Right lobe of liver (tissue), 4 donors: Measurements from ENCODE around the gene TSC22D3.

Source experiments
- CTCF ChIP-seq, 4 donors: fragments of 200-600 bp in 3 of 4; fragments of 450-650 bp in 1 of 4; IDR thresholded peaks; one replicate each; pipeline versions ENCODE4 v1.5.1 to v1.8.0; 2016 to 2022; ENCODE audit warnings: antibody characterized with exemption in 4 of 4, mild to moderate bottlenecking in 2 of 4
- POLR2A ChIP-seq: fragments of 450-650 bp; IDR thresholded peaks from one replicate; pipeline ENCODE4 v1.6.1; 2017; ENCODE audit warnings: antibody characterized with exemption, mild to moderate bottlenecking
- donor health status: DM: no; HTN: no; CAD: no.
- donor health status: DM: no; HTN: no; CAD: no.
- donor health status: DM: no; HTN: yes; CAD: no.

DNA sequence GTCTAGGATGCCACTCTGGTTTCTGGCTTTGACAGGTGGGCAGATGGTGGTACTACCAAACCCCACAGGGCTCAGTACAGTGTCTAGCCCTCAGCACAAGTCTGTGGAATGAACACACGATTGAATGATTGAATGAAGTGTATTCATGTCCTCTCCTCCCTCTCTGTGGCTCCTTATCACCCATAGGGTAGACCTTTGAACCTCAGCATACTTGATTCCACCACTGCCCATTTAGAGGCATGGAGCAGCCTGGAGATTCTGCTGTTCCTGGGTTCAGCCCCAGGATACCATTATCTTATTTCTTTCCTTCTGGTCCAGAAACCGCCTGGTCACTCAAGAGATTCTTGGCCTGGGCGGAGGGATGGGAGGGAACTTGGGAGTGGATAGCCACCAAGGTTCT lies 93.3 kb downstream of the TSC22D3 start:
- TF ChIP-seq CTCF (IDR thresholded peaks at IDR 0.05) (no peak), POLR2A (no peak)
